ENCODE results near the gene ZNF774.
A peak's percentile ranks its signal among the peaks of the same experiment; 100 is the strongest.

GRCh38 chr15:90402223-90402622, 50.1 kb downstream of the ZNF774 start:
- no peak for TF ChIP-seq CTCF (IDR thresholded peaks at IDR 0.05)
- TF ChIP-seq POLR2A (IDR thresholded peaks at IDR 0.05) = no peak
- peak in 1 of 2 donors; percentile 34 for TF ChIP-seq POLR2AphosphoS5 (IDR thresholded peaks at IDR 0.05)
- TF ChIP-seq EP300 (IDR thresholded peaks at IDR 0.05) = no peak
